Measurements from ENCODE around the gene NAXE.
A peak's percentile ranks its signal among the peaks of the same experiment; 100 is the strongest.
"Not testable (repeated sequence)": the region's sequence is repeated elsewhere in the genome, so short reads cannot be mapped to it uniquely, and the experiment has no call there.

The NAXE gene

DNA sequence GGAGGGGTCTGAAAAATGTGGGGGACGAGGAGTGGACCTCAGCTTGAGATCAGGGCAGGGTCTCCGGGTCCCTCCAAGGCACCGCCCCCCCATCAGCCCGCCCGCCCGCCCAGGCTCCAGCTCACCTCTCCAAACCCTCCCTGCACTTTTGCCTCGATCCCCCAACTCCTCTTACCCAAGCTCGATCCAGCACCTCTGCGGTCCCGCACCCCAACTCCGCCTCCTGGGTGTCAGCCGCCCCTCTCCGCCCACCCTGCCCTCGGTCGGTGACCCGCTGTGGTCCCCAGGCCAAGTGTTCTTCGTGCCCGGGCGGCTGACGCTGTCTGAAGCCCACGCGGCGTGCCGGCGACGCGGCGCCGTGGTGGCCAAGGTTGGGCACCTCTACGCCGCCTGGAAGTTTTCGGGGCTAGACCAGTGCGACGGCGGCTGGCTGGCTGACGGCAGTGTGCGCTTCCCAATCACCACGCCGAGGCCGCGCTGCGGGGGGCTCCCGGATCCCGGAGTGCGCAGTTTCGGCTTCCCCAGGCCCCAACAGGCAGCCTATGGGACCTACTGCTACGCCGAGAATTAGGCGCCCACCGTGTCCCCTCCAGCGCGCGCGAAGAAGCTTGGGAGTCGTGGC, 33.3 kb downstream of the NAXE start:
- no peak for DNase-seq

DNA sequence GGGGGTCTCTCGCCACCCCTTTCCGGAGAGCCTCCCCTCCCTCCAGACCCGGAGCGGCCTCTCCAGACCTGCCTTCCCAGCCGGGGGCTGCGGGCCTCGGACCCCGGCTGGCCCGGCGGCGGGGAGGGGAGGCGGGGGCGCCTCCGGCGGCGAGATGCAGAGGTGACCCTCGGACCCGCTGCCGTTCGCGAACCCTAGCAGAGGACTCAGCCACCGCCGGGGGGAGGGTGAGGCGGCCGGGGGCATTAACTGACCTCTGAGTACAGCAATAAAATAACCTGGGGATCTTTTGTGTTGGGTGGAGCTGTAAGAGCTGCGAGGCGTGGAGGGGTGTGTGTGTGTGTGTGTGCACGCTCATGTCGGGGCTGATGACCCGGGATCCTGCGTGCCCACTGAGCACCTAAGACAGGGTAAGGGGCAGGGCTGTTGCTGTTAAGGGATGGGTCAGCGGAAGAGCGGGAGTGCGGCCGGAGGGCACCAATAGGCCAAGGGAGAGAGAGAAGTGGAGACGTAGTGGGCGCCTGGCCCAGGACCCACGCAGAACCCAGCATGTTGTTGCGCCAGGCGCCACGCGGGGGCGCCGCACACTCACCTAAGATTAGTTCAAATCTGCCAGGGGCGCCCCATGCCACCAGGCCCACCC, 34.0 kb downstream of the NAXE start:
- DNase-seq = peak; percentile 72

DNA sequence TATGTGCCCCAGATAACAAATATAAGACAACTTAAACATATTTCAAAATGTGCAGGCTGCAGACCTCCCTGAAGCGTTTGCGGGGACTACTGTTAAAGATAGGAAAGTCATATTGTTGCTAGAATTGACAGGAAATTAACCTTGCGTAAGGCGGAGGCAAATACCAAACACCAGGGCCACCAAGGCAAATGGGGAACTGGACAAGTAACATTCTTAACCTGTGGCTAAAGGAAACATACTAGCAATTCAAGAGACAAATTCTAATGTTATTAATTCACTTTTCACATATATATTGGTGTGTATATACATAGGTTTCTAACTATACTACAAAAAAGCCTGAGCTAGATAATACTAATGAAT, 34.5 kb downstream of the NAXE start:
- no peak for DNase-seq

DNA sequence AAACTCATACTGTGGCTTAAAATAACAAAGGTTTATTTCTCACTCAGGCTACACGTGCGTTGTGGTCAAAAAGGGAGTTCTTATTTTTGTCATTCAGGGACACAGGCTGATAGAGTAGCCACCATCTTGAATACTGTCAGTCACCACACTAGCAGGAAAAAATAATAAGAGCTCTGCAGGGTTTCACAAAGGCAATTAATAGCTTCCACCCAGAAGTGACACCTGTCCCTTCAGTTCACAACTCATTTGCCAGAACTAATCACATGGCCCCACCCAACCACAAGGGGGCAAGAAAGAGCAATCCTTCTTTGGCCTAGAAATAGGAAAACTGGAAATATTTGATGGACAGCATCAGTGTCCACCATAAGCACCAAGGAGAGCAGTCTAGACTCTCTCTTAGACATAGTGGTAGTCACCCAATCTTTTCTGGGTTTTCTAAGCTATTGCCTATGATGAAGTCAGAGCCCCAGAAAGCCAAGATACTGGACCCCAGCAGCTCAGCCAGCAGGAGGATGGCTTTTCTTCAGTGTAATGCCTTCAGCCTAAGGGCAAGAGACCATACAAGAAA, 35.8 kb downstream of the NAXE start:
- DNase-seq = peak; percentile 30

DNA sequence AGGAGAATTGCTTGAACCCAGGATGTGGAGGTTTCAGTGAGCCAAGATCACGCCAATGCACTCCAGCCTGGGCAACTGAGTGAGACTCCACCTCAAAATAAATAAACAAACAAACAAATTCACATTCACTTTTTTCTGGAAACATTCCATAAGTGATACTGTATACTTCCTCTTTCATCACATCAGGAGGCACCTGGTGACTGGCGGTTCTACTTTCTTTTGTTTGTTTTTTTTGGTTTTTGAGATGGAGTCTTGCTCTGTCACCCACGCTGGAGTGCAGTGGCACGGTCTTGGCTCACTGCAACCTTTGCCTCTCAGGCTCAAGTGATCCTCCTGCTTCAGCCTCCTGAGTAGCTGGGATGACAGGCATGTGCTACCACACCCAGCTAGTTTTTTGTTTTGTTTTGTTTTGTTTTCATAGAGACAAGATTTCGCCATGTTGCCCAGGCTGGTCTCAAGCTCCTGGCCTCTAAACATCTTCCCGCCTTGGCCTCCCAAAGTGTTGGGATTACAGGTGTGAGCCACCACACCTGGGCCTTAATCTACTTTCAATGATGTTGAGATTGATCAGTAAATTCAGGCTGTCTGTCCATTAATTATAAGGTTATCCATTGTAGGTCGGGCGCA, 38.4 kb downstream of the NAXE start:
- DNase-seq = no peak

DNA sequence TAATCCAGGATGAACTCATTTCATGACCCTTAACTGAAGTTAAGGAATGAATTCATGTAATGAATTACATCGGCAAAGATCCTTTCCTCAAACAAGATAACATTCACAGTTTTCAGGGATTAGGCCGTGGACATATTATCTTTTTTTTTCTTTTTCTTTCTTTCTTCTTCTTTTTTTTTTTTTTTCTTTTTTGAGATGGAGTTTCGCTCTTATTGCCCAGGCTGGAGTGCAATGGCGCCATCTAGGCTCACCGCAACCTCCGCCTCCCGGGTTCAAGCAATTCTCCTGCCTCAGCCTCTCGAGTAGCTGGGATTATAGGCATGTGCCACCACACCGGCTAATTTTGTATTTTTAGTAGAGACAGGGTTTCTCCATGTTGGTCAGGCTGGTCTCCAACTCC, 39.6 kb downstream of the NAXE start:
- not testable (repeated sequence) for DNase-seq

DNA sequence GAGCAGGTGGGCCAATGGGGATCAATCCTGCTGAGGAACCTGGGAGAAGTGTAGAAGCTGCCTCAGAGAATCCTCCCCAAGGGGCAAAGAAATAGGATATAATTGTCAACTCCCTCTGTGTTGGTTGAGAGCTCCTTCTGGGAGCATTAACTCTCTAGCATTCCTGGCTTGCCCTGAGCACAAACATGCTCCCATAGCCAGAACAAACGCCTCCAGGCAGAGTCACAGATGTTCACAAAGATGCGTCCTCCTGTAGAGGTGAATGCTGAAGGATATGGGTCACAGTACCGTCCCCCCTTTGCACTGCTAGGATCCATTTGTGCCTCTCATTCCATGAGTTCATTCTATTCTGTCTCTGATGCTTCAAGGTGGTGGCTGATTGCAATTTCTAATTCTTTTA, 40.8 kb downstream of the NAXE start:
- no peak for DNase-seq

DNA sequence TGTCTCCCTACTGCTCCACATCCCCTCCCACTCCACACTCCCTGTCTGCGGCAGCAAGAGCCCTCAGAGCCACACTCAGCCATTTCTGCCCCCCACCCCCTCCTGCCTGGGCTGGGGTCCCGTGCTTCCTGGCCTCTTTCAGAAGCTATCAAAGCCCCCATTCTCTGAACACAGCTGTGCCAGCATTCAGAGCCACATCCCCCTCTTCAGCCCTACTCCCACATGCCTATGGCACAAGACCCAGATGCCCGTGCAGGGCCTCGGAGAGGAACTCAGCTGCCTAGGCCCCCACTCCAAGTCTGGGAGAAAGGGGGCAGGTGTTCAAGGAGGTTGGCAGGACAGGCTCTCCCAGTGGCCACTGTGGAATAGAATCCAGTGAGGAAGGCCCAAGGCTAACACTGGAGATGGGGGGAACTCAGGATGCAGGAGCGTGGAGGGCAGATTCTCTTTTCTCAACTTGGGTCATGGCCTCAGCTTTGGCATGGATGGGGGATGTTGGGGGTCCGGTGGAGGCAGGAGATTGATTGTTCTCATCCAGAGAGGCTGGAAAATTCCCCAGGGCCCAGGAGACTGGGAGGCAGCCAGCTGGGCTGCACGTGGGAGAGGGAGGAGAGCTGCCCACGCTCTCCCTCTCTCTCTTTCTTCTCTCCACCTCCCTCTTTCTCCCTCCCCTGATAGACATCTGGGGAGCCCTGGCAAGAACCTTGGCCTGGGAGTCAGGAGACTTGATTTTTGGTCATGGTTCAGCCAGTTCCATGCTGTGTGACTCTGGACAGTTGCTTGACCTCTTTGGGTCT, 46.8 kb downstream of the NAXE start:
- no peak for DNase-seq

DNA sequence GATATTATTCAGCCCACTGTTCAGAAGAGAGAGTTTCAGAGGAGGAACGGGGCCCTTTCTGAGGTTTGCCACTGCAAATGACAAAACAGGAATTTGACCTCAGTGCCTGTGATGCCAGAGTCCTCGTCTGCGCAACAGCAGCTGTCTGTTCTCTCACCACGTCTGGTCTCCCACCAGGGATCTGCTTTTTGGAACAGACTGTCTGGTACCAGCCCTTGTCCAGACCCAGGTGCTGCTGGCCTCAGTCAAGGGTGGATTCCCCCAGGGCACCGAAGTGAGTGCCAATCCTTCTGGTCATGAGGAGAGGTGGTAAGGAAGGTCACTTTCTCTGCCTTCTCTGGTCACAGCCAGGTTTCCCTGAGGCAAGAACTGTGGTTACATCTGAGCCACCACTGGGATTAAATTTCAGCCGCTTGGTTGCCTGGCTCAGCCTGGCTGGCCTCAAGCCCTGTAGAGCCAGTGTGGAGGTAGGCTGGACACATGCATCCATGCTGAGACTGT, 48.1 kb downstream of the NAXE start:
- no peak for DNase-seq

DNA sequence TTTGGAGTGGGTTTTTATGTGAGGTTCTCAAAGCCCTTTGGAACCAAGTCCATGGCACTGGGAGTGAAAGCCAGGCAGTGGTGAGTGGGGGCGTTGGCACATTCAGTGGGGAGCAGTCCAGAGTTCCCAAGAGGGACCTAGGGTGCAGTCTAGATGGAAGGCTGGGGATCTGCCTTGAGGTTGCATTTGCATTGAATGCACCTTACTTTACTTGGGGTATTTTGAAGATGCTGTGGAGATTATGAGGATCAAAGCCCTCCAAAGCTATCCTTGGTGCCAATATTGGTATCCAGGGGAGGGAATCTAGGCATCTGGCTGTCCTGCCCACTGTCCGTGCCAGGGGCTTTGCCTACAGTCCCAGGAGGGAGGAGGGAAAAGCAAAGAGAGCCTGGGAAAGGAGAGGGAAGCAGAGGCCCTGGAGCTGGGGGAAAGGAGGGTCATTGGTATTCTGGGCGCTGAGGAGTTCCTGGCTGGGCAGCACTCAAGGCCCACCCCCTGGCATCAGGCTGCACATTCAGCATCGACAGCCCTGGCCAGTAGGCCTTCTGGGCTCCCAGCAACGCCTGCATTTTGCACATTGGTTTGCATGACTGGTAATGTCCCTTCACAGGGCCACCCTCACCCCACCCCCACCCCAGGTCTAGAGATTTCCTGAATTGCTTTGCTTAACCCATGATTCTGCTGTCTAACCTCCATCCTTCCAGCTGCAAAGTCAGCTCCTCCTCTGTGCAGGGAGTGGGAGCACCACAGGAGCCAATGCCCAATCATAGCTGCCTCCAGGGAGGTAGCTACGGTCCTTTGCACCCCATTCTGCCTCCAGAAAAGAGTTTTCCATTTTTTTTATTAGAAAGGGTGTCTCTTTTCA, 49.5 kb downstream of the NAXE start:
- DNase-seq = no peak

DNA sequence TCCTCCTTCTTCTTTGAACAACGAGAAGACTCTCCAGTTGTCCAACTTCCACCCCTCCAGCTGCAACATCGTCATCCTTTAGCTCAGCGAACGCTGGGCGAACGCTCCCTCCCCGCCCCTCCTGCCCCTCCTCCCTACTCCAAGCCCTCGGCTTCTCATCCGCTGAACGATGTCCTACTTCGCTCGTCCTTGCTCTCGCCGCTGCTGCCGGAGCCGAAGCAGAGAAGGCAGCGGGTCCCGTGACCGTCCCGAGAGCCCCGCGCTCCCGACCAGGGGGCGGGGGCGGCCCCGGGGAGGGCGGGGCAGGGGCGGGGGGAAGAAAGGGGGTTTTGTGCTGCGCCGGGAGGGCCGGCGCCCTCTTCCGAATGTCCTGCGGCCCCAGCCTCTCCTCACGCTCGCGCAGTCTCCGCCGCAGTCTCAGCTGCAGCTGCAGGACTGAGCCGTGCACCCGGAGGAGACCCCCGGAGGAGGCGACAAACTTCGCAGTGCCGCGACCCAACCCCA, 50.2 kb downstream of the NAXE start, which contains the start of gene BCAN:
Gene BCAN, plus strand, starts transcription at position 357 of the 504 bp plus-strand sequence. CDS start 3,938 bp downstream, outside the sequence.
- DNase-seq = no peak

DNA sequence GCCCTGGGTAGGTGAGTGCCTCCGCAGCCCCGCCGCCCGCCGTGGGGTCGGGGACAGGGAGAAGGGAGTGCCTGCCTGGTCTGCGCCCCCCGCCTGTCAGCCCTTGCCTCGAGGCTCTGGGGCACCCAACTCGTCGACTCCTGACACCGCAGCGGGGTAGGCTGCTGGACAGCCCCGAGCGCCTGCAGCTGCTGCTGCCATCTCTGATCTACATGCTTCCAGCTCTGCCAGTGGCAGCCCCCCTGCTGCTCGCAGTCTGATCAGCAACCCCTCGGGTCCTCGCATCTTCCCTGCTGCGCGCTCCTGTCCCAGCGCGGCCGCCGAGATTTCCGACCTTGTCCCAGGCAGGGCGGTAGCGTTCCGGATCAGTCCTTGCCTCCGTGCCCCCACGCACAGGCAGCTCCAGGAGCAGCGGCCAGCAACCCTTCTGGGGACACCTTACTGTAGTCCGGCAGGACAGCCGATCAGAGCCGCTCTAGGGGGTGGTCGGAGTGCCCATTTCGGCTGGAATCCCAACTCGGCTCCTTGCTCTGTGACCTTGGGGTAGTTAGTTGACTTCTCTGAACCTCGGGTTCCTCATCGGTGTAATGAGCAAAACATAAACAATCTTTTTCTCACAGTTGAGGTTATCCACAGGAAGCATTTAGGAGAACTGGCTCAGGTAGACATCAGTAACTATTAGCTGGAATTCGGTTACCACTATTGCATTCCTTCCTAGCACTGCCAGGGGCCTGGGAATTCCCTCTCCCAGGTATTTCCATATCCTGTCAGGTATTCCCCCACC, 50.9 kb downstream of the NAXE start:
- DNase-seq = no peak

DNA sequence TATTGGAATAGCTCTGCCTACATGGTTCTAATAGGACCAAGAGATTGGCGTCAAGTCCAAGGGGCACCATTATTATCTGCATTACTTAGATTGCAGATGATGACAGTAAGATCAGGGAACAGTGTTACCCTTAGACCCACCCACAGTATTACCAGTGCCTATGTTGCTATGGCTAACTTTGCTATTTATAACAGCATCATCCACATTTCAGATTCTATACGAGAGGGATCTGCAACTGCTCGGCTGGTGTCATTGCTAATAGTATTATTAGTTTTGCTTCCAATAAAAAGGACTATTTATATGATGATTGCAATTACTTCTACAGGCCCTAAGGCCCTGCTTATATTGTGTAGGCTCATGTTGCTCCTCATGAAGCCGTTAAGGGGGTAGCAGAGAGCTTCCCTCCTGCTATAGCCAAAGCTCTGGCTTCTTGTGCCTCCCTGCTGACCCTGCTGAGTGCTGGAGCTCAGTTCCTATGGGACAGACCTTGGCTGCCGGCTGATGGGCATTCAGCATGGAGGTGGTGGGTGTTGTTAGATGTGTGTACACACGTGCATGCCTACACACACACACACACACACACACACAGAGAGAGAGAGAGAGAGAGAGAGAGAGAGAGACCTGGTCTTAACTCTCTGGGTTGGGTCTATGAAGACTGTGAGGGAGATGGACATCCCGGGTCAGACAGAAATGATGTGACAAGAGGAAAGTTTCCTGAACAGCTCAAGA, 51.6 kb downstream of the NAXE start:
- DNase-seq = no peak

DNA sequence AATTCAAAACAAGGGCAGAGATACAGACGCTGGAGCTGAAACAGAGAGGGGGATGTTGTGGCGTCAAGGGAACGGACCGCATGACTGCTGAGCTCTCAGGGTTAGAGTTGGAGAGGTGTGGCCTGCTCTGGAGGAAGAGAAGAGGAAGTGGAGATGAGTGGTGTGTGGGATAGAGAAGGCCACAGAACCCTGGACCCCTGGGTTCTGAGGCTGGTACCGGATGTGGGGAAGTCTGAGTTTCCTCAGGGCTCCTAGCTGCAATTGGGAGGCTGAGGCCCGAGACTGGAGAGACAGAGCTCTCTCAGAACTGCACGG, 52.2 kb downstream of the NAXE start:
- no peak for DNase-seq
